Fibroblast of the aortic adventitia (primary cell): Measurements from ENCODE around the gene CSNK1G3. TPM values are rescaled to one million over a fixed set of nuclear protein-coding genes. Genes with fewer than 3 reads are reported as not detected.

Experiments
- DNase-seq: peaks from one replicate; pipeline ENCODE4 v3.0.0-alpha.2; 2010; ENCODE audit warnings: low read depth
- H3K4me3 ChIP-seq: 2 replicates; pipeline ENCODE4 v1.5.1; 2011; ENCODE audit warnings: low read depth, mild to moderate bottlenecking, control low read depth, low read length, moderate library complexity
- total RNA-seq: library from RNA; depleted of rRNA; stranded (reverse); fragments of >200 nt; gene quantifications from 2 replicates; pipeline ENCODE4 v1.2.3, GENCODE V29; 2012; ENCODE audit warnings: low replicate concordance
- TF ChIP-seq, protein P1 (sequence below): IDR thresholded peaks from 2 replicates; pipeline ENCODE4 v1.5.1; 2011; ENCODE audit warnings: mild to moderate bottlenecking, low read length, control low read depth, inconsistent platforms; ENCODE audit not compliant: insufficient read depth

The CSNK1G3 gene
- total RNA-seq, 1 donor: 73.8 TPM

DNA sequence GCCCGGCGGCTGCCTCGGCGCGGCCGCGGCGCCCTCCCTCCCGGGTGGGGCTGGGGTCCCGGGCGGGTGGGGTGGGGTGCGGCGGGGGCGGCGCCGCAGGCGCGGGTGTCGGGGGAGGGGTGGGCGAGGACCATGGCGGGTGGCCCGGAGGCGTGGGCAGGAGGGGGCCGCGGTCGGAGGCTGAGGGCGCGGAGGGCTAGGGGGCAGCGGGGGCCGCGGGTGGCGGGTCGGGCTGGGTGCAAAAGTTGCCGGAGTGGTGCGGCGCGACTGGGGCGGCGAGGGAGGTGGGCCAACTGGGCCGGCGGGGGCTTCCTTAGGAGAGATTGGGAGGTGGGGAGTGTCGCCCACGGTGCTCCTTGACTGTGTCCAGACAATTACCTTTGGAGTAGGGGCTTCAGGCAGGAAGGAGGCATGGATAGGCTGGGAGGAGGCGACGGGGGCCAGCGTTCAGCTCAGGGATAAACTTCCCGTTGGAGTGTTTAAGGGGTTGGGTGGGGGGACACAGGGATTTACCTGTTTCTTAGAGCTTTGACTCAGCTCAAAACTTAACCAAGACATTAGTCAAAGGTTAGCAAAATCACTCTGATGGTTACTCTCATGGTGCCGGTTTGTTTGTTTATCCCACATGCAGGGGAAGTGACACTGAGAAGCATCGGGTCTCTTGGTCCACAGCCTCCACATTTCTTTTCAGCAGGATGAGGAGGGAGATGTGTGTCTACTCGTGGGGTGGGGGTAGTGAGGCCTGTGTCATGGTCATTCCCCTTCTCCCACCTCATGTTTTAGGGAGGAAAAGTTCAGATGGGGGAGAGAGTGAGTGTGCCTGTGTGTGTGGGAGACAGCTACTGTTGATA, 859 bp downstream of the CSNK1G3 start:
- peak; percentile 34 for DNase-seq

DNA sequence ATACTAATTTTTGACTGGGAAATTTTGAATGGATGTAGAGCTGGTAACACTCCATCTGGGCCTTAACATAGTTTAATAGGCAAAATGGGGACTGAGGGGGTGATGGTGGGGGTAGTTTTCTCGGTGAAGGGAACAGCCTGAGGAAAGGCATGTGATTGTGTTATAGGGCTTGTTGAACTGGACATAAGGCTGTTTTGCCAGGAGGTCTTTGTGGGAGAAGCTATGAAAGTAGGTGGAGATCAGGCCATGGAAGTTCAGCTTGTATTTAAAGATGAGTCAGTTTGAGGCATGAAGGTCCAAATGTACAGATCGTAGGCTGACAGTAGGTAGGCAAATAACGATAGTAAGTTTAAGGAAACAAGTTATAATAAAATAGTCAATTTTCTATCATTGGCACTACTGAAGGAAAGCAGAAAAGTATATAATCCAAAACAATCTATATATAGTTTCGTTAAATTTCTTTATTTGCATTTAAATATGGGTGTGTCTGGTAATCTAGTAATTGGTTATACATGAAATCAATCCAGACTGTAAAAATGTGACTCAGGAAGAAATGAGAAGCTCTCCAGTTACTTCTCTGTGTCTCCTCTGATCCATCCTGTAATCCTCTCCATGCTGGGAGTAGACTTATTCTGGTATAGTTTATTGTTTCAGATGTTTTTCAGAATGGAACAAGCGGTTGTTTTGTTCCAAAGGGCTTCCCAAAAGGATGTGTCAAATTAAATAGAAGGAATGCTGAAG, 2.8 kb downstream of the CSNK1G3 start:
- DNase-seq: no peak
- no peak overlapping the region for H3K4me3 ChIP-seq
- TF ChIP-seq, protein P1, sequence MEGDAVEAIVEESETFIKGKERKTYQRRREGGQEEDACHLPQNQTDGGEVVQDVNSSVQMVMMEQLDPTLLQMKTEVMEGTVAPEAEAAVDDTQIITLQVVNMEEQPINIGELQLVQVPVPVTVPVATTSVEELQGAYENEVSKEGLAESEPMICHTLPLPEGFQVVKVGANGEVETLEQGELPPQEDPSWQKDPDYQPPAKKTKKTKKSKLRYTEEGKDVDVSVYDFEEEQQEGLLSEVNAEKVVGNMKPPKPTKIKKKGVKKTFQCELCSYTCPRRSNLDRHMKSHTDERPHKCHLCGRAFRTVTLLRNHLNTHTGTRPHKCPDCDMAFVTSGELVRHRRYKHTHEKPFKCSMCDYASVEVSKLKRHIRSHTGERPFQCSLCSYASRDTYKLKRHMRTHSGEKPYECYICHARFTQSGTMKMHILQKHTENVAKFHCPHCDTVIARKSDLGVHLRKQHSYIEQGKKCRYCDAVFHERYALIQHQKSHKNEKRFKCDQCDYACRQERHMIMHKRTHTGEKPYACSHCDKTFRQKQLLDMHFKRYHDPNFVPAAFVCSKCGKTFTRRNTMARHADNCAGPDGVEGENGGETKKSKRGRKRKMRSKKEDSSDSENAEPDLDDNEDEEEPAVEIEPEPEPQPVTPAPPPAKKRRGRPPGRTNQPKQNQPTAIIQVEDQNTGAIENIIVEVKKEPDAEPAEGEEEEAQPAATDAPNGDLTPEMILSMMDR: no peak

More for the DNA sequence above, 859 bp downstream of the CSNK1G3 start:
- TF ChIP-seq, protein P1: no peak
- H3K4me3 ChIP-seq: peak overlapping the region; percentile 94

DNA sequence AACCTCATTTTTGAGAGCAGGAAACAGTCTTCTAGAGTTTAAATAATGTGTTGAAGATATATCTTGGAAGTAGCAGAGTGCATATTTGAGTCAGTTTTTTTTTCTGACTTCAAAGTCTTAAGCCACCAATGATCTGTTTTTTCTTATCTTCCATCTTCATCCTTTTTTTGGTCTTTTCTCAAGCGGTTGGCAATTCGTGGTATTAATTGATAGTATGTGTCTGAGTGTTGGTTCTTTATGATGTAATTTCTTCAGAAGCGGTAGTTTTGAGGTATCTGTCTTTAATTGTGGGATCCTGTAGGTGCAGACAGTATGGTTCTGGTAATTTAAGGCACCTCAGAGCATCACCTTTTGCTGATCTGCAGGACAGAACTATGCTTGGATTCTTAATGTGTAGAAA, 3.9 kb downstream of the CSNK1G3 start:
- TF ChIP-seq, protein P1: no peak
- DNase-seq: no peak
- no peak overlapping the region for H3K4me3 ChIP-seq

DNA sequence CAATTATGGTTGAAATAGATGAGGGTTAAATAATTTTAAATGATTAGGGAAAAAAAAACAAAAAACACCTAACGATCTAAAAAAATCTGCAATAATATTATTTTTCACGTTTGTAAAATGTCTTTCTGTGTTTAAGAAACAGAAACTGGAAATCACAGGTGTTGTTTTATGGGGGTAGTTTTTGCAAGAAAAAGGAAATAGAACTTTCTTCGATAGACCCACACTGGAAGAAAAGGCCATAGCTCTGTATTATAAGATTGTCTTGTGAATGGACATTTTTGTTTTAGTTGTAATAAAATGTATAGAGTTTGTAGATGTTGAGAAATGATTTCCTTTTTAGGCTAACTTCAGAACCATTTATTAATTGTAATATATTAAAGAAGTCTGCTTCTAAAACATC, 5.5 kb downstream of the CSNK1G3 start:
- DNase-seq: no peak
- no peak overlapping the region for H3K4me3 ChIP-seq
- TF ChIP-seq, protein P1: no peak

DNA sequence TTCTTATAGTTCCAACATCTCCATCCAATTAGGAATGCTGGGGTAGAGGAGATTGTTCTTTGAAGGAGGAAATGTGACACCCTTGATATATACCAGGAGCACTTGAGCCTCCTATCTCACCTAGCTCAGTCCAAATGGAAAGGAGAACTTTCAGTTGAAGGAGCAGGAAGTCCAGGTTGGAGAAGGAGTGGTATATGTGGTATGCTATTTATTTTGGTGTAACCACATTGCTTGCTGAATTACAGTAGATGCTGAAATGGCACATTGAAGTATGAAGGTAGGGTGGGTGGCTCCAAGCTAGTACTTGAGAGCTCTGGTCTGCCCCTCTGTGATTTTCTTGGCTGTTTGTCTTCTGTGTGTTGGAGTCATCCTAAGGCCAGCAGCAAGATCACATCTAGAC, 6.1 kb downstream of the CSNK1G3 start:
- no peak for DNase-seq
- no peak overlapping the region for H3K4me3 ChIP-seq
- TF ChIP-seq, protein P1: no peak

DNA sequence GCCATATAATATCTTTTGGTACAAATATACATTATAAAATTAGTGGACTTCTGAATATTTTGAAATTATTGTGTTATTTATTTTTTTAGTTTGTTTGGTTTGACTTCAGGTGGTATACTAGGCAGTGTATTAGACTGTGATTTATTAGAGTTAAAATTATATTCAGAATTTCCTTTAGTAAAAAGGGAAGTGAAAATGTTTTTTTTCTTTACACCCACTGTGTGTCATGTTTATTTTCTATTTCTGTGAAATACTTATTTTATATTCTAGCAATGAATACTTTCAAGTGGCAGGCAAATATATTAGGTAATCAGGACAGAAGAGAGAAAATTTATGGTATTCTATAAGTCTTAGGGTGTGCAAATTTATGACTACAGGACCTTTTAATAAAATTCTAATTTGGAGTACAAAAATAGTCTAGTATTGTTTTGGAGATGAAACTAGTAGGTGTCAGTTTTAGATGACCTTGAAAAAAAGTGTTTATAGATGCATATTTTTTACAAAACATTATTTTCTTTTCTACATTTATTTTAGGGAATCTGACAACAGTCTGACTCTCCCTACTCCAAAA, 8.8 kb downstream of the CSNK1G3 start:
- DNase-seq: no peak
- no peak overlapping the region for H3K4me3 ChIP-seq
- TF ChIP-seq, protein P1: no peak
